ENCODE measurements around the gene ZBTB20. TPM values are rescaled to one million over a fixed set of nuclear protein-coding genes. Genes with fewer than 3 reads are reported as not detected.

Gene ZBTB20
- total RNA-seq, 1 experiment from 2014 or later, result 3.7 TPM

DNA sequence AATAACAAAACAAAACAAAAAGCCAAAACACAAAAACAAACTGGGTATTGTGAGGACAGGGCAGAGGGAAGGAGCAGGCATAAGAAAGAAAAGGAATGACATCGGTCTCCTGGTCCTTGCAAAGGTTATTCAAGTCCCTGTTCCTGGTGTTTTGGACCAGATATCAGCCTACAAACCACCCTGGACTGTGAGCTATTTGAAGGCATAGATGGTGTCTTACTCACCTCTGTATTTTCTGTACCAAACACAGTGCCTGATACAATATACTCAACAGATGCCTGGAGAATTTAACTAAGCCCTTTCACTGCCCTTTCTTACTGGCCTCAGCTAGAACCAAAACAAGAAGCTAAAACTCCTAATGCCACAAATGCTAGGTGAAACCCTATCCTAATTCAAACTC lies 656.3 kb downstream of the ZBTB20 start:
- no peak for ATAC-seq
- TF ChIP-seq EZH2 (IDR thresholded peaks at IDR 0.05; ENCODE audit: low read length, unreplicated experiment) (no peak), EZH2phosphoT487 (IDR thresholded peaks at IDR 0.05; ENCODE audit: borderline replicate concordance, low read length) (no peak)
- TF ChIP-seq, protein P1, sequence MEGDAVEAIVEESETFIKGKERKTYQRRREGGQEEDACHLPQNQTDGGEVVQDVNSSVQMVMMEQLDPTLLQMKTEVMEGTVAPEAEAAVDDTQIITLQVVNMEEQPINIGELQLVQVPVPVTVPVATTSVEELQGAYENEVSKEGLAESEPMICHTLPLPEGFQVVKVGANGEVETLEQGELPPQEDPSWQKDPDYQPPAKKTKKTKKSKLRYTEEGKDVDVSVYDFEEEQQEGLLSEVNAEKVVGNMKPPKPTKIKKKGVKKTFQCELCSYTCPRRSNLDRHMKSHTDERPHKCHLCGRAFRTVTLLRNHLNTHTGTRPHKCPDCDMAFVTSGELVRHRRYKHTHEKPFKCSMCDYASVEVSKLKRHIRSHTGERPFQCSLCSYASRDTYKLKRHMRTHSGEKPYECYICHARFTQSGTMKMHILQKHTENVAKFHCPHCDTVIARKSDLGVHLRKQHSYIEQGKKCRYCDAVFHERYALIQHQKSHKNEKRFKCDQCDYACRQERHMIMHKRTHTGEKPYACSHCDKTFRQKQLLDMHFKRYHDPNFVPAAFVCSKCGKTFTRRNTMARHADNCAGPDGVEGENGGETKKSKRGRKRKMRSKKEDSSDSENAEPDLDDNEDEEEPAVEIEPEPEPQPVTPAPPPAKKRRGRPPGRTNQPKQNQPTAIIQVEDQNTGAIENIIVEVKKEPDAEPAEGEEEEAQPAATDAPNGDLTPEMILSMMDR (conservative IDR thresholded peaks at IDR 0.05; ENCODE audit: low read depth, low read length), result no peak
- no peaks in the 10 kb centered on the region for H3F3A ChIP-seq (ENCODE audit: low read length, unreplicated experiment)
- intact Hi-C loops (cut with micrococcal nuclease), result no loop called here
- no peaks in the 10 kb centered on the region for H3K9me3 ChIP-seq (ENCODE audit: low read length)
- H3K79me2 ChIP-seq (ENCODE audit: low read length), result no peaks in the 10 kb centered on the region
- no peak overlapping the region for H3K4me2 ChIP-seq (ENCODE audit: low read length)
- no peak overlapping the region for H3K4me3 ChIP-seq (ENCODE audit: low read length)
- no peaks in the 10 kb centered on the region for H3K4me1 ChIP-seq (ENCODE audit: insufficient read depth, low read length)
- no peaks in the 10 kb centered on the region for H3K27me3 ChIP-seq (ENCODE audit: low read length)
- ChIA-PET CTCF (no interaction called here), POLR2A (ENCODE audit: unreplicated experiment) (no interaction called here)
- no peak overlapping the region for H3K9ac ChIP-seq (ENCODE audit: low read length)
- H3K36me3 ChIP-seq (ENCODE audit: low read depth, low read length), result no peaks in the 10 kb centered on the region
- no TSS peak for BruUV-seq (replicated peaks)
- H2AFZ ChIP-seq (ENCODE audit: low read length), result no peak overlapping the region
- no peak for DNase-seq
- no peaks in the 10 kb centered on the region for H3K9me2 ChIP-seq (replicated peaks; ENCODE audit: low read length)
- no peak overlapping the region for H3K27ac ChIP-seq (ENCODE audit: low read length)
- H4K20me1 ChIP-seq (ENCODE audit: low read length), result no peaks in the 10 kb centered on the region

DNA sequence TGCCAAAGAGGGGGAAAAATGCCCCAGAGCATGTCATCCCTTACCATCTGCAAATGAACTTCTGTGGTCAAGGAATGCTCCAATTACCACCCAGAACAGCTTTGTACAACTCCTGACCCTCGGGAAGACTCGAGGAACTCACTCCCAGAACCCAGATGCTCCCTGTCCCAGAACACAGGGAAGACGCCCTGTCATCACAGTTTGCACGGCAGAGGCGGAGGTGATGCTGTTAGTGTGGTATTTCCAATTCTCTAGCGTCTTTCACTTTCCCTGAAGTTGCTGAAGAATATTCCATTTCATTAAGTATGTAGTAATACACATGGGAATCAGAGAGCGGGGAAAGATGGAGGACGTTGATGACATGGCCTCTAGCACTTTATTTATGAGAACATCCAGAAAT lies 659.6 kb downstream of the ZBTB20 start:
- Histone ChIP-seq H3K9me2 (replicated peaks; ENCODE audit: low read length) (no peaks in the 10 kb centered on the region), H3K79me2 (ENCODE audit: low read length) (no peaks in the 10 kb centered on the region), H3K9ac (ENCODE audit: low read length) (no peak overlapping the region), H3K4me3 (ENCODE audit: low read length) (no peak overlapping the region), H3K27ac (ENCODE audit: low read length) (no peak overlapping the region), H3F3A (ENCODE audit: low read length, unreplicated experiment) (no peaks in the 10 kb centered on the region), H3K27me3 (ENCODE audit: low read length) (no peaks in the 10 kb centered on the region), H3K36me3 (ENCODE audit: low read depth, low read length) (no peaks in the 10 kb centered on the region), H3K4me2 (ENCODE audit: low read length) (no peak overlapping the region), H3K4me1 (ENCODE audit: insufficient read depth, low read length) (no peaks in the 10 kb centered on the region), H3K9me3 (ENCODE audit: low read length) (no peaks in the 10 kb centered on the region), H4K20me1 (ENCODE audit: low read length) (no peaks in the 10 kb centered on the region), H2AFZ (ENCODE audit: low read length) (no peak overlapping the region)
- BruUV-seq (replicated peaks), result no TSS peak
- ATAC-seq (no peak), DNase-seq (no peak)
- CTCF ChIA-PET, result no interaction called here
- POLR2A ChIA-PET (ENCODE audit: unreplicated experiment), result no interaction called here
- intact Hi-C loops (cut with micrococcal nuclease), result no loop called here
- no peak for TF ChIP-seq EZH2phosphoT487 (IDR thresholded peaks at IDR 0.05; ENCODE audit: borderline replicate concordance, low read length)
- TF ChIP-seq EZH2 (IDR thresholded peaks at IDR 0.05; ENCODE audit: low read length, unreplicated experiment), result no peak
- TF ChIP-seq, protein P1 (conservative IDR thresholded peaks at IDR 0.05; ENCODE audit: low read depth, low read length), result no peak

GRCh38 chr3:114484919-114485318 lies 662.2 kb downstream of the ZBTB20 start:
- no peaks in the 10 kb centered on the region for H3K27me3 ChIP-seq (ENCODE audit: low read length)
- no peak overlapping the region for H3K4me3 ChIP-seq (ENCODE audit: low read length)
- no peaks in the 10 kb centered on the region for H3K4me1 ChIP-seq (ENCODE audit: insufficient read depth, low read length)
- H3K9me2 ChIP-seq (replicated peaks; ENCODE audit: low read length), result no peaks in the 10 kb centered on the region
- ChIA-PET POLR2A (ENCODE audit: unreplicated experiment) (no interaction called here), CTCF (no interaction called here)
- no peak overlapping the region for H3K4me2 ChIP-seq (ENCODE audit: low read length)
- no peak for TF ChIP-seq EZH2phosphoT487 (IDR thresholded peaks at IDR 0.05; ENCODE audit: borderline replicate concordance, low read length)
- TF ChIP-seq, protein P1 (conservative IDR thresholded peaks at IDR 0.05; ENCODE audit: low read depth, low read length), result no peak
- no peak for TF ChIP-seq EZH2 (IDR thresholded peaks at IDR 0.05; ENCODE audit: low read length, unreplicated experiment)
- intact Hi-C loops (cut with micrococcal nuclease), result no loop called here
- no peaks in the 10 kb centered on the region for H3K9me3 ChIP-seq (ENCODE audit: low read length)
- no peaks in the 10 kb centered on the region for H3F3A ChIP-seq (ENCODE audit: low read length, unreplicated experiment)
- H3K27ac ChIP-seq (ENCODE audit: low read length), result no peak overlapping the region
- no peaks in the 10 kb centered on the region for H4K20me1 ChIP-seq (ENCODE audit: low read length)
- H3K36me3 ChIP-seq (ENCODE audit: low read depth, low read length), result no peaks in the 10 kb centered on the region
- BruUV-seq (replicated peaks), result no TSS peak
- H3K79me2 ChIP-seq (ENCODE audit: low read length), result no peaks in the 10 kb centered on the region
- no peak overlapping the region for H2AFZ ChIP-seq (ENCODE audit: low read length)
- no peak overlapping the region for H3K9ac ChIP-seq (ENCODE audit: low read length)
- no peak for DNase-seq
- ATAC-seq, result no peak

All from PC-3 (cell line).